GM23338 (cell line): Measurements from ENCODE around the gene PBLD. TPM values are rescaled to one million over a fixed set of nuclear protein-coding genes. Genes with fewer than 3 reads are reported as not detected.

ENCODE experiments used
- ATAC-seq: fragments of 200-7000 bp; cut with Tn5 transposase; 3 replicates; pipeline ENCODE4 v1.9.1; 2020
- DNase-seq: peaks from one replicate; pipeline ENCODE4 v3.0.0-alpha.2; 2015; ENCODE audit warnings: low spot score
- H2AFZ ChIP-seq: fragments of 200-600 bp; sonication (generic); 2 replicates; pipeline ENCODE4 v1.8.0; 2016; ENCODE audit warnings: antibody characterized with exemption, mild to moderate bottlenecking, moderate library complexity
- H3F3A ChIP-seq: fragments of 200-600 bp; sonication (generic); replicated peaks from 2 replicates; pipeline ENCODE4 v1.8.0; 2017; ENCODE audit warnings: antibody characterized with exemption, mixed run types, low read depth
- H3K27ac ChIP-seq: fragments of 200-600 bp; sonication (generic); 2 replicates; pipeline ENCODE4 v1.6.1; 2016; ENCODE audit warnings: low read depth
- H3K27me3 ChIP-seq: fragments of 200-600 bp; sonication (generic); 2 replicates; pipeline ENCODE4 v1.8.0; 2016; ENCODE audit warnings: mild to moderate bottlenecking, mixed run types, moderate library complexity; ENCODE audit not compliant: insufficient read depth
- H3K36me3 ChIP-seq: fragments of 200-600 bp; sonication (generic); 2 replicates; pipeline ENCODE4 v1.8.0; 2016; ENCODE audit warnings: mild to moderate bottlenecking; ENCODE audit not compliant: insufficient read depth
- H3K4me1 ChIP-seq: fragments of 200-600 bp; sonication (generic); 2 replicates; pipeline ENCODE4 v1.8.0; 2016; ENCODE audit warnings: mild to moderate bottlenecking, moderate library complexity; ENCODE audit not compliant: insufficient read depth
- H3K4me2 ChIP-seq: fragments of 200-600 bp; sonication (generic); 2 replicates; pipeline ENCODE4 v1.7.1; 2017; ENCODE audit warnings: mixed run types
- H3K4me3 ChIP-seq: fragments of 200-600 bp; sonication (generic); 2 replicates; pipeline ENCODE4 v1.6.1; 2016; ENCODE audit warnings: mixed run types
- H3K79me2 ChIP-seq: fragments of 200-600 bp; sonication (generic); replicated peaks from 2 replicates; pipeline ENCODE4 v1.8.0; 2017; ENCODE audit warnings: mild to moderate bottlenecking; ENCODE audit not compliant: insufficient read depth
- H3K9me2 ChIP-seq: fragments of 200-600 bp; sonication (generic); 2 replicates; pipeline ENCODE4 v1.8.0; 2017; ENCODE audit not compliant: insufficient read depth
- H4K20me1 ChIP-seq: fragments of 200-600 bp; sonication (generic); replicated peaks from 2 replicates; pipeline ENCODE4 v1.8.0; 2017; ENCODE audit warnings: mild to moderate bottlenecking; ENCODE audit not compliant: insufficient read depth
- H3K27ac Mint-ChIP-seq: 2 replicates; pipeline ENCODE4 v1.8.0; 2020; ENCODE audit warnings: inconsistent platforms, mild to moderate bottlenecking, moderate library complexity, mixed read lengths
- H3K27me3 Mint-ChIP-seq: 3 replicates; pipeline ENCODE4 v1.8.0; 2022; ENCODE audit warnings: low read depth, mild to moderate bottlenecking, moderate library complexity, mixed read lengths, inconsistent platforms; ENCODE audit not compliant: insufficient read depth, poor library complexity
- H3K36me3 Mint-ChIP-seq: 3 replicates; pipeline ENCODE4 v1.8.0; 2021; ENCODE audit warnings: low read depth, mild to moderate bottlenecking, inconsistent platforms, moderate library complexity, mixed read lengths
- H3K4me1 Mint-ChIP-seq: 3 replicates; pipeline ENCODE4 v1.8.0; 2020; ENCODE audit warnings: mild to moderate bottlenecking, inconsistent platforms, mixed read lengths
- H3K4me3 Mint-ChIP-seq: 3 replicates; pipeline ENCODE4 v1.8.0; 2021; ENCODE audit warnings: moderate library complexity, mild to moderate bottlenecking, inconsistent platforms, mixed read lengths
- H3K9me3 Mint-ChIP-seq: 3 replicates; pipeline ENCODE4 v1.8.0; 2020; ENCODE audit warnings: moderate library complexity, mild to moderate bottlenecking, inconsistent platforms, mixed read lengths
- CREB1 ChIP-seq: fragments of 250-450 bp; sonication (Bioruptor Pico); IDR thresholded peaks from 2 replicates; pipeline ENCODE4 v1.5.0; 2020; ENCODE audit warnings: low read depth, mild to moderate bottlenecking, moderate library complexity
- EZH2 ChIP-seq: fragments of 200-600 bp; sonication (generic); IDR thresholded peaks from one replicate; pipeline ENCODE4 v1.8.0; 2017; ENCODE audit warnings: antibody characterized with exemption, mild to moderate bottlenecking, low read depth; ENCODE audit not compliant: unreplicated experiment
- JUNB ChIP-seq: IDR thresholded peaks from one replicate; pipeline ENCODE4 v1.6.1; 2016; ENCODE audit warnings: antibody characterized with exemption; ENCODE audit not compliant: unreplicated experiment
- NANOG ChIP-seq: IDR thresholded peaks from 2 replicates; pipeline ENCODE4 v1.6.1; 2016; ENCODE audit warnings: antibody characterized with exemption, borderline replicate concordance
- POLR2AphosphoS5 ChIP-seq: IDR thresholded peaks from 2 replicates; pipeline ENCODE4 v1.6.1; 2016; ENCODE audit warnings: antibody characterized with exemption, low read depth
- STAT1 ChIP-seq: IDR thresholded peaks from one replicate; pipeline ENCODE4 v1.6.1; 2016; ENCODE audit warnings: antibody characterized with exemption; ENCODE audit not compliant: unreplicated experiment
- ZNF114 ChIP-seq: fragments of 250-450 bp; sonication (Bioruptor Pico); IDR thresholded peaks from 2 replicates; pipeline ENCODE4 v1.5.0; 2020; ENCODE audit warnings: mild to moderate bottlenecking, moderate library complexity
- ZNF331 ChIP-seq: fragments of 250-450 bp; sonication (Bioruptor Pico); IDR thresholded peaks from 2 replicates; pipeline ENCODE4 v1.5.0; 2020; ENCODE audit warnings: low read depth, mild to moderate bottlenecking, moderate library complexity
- polyA plus RNA-seq: library from polyadenylated mRNA; unstranded; fragments of >200 nt; fragmentation: Nextera tagmentation; extraction: Ambion mirVana; gene quantifications from 2 replicates; pipeline ENCODE4 v1.2.1, GENCODE V29; 2016
- total RNA-seq: library from RNA; depleted of rRNA; stranded (reverse); fragments of >200 nt; shearing (Covaris generic); gene quantifications from 2 replicates; pipeline ENCODE4 v1.2.3, GENCODE V29; 2014
- TF ChIP-seq, protein P1 (sequence below): IDR thresholded peaks from 2 replicates; pipeline ENCODE4 v1.6.1; 2016; ENCODE audit warnings: antibody characterized with exemption
- TF ChIP-seq, protein P2 (sequence below): fragments of 250-450 bp; sonication (Bioruptor Pico); IDR thresholded peaks from 2 replicates; pipeline ENCODE4 v1.5.0; 2020; ENCODE audit warnings: mild to moderate bottlenecking, moderate library complexity
- TF ChIP-seq, protein P3 (sequence below): IDR thresholded peaks from one replicate; pipeline ENCODE4 v1.6.1; 2018; ENCODE audit warnings: antibody characterized with exemption; ENCODE audit not compliant: unreplicated experiment
- TF ChIP-seq, protein P4 (sequence below), 2 experiments: fragments of 200-600 bp in 1 of 2; sonication (generic) in 1 of 2; conservative IDR thresholded peaks; 2 replicates each; pipeline versions ENCODE4 v1.5.1 to v1.6.1; 2016 to 2017; ENCODE audit warnings: antibody characterized with exemption in 2 of 2, low read depth in 2 of 2, mild to moderate bottlenecking in 2 of 2, moderate library complexity in 1 of 2

PBLD gene
- total and polyA plus RNA-seq, 2 experiments from 2014 or later: 0.90 to 1.5 TPM

DNA sequence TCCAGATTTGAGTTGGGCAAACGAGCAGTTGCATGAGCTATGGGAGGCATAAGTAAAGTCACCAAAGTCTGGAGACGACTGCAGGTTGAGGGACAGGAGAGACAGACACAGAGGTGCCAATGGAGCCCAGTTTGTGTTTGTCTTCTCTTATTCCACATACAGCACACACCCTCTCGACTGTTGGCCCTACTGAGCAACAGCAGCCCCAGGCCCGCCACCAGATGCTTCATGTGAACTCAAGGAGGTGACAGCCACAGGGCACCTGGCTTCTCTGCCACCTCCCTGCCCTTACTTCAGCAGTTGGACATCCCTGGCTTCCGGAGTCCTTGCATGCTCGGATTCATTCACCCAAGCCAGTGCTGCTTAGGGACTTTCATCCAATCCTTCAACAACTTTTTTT, 94.4 kb downstream of the PBLD start:
- no peak overlapping the region for H3K4me3 ChIP-seq
- H3K36me3 Mint-ChIP-seq: no peaks in the 10 kb centered on the region
- H3F3A ChIP-seq: no peaks in the 10 kb centered on the region
- DNase-seq: no peak
- peaks cover 2% of the 10 kb centered on the region for H3K27me3 Mint-ChIP-seq
- H2AFZ ChIP-seq: no peak overlapping the region
- no peaks in the 10 kb centered on the region for H3K9me3 Mint-ChIP-seq
- H4K20me1 ChIP-seq: no peaks in the 10 kb centered on the region
- TF ChIP-seq ZNF114 (CRISPR knock-in tag) (no peak), EZH2 (no peak), ZNF331 (CRISPR knock-in tag) (no peak), STAT1 (no peak), NANOG (no peak), CREB1 (CRISPR knock-in tag) (no peak), POLR2AphosphoS5 (no peak), JUNB (no peak)
- TF ChIP-seq, protein P1, sequence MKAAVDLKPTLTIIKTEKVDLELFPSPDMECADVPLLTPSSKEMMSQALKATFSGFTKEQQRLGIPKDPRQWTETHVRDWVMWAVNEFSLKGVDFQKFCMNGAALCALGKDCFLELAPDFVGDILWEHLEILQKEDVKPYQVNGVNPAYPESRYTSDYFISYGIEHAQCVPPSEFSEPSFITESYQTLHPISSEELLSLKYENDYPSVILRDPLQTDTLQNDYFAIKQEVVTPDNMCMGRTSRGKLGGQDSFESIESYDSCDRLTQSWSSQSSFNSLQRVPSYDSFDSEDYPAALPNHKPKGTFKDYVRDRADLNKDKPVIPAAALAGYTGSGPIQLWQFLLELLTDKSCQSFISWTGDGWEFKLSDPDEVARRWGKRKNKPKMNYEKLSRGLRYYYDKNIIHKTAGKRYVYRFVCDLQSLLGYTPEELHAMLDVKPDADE: no peak
- TF ChIP-seq, protein P2, sequence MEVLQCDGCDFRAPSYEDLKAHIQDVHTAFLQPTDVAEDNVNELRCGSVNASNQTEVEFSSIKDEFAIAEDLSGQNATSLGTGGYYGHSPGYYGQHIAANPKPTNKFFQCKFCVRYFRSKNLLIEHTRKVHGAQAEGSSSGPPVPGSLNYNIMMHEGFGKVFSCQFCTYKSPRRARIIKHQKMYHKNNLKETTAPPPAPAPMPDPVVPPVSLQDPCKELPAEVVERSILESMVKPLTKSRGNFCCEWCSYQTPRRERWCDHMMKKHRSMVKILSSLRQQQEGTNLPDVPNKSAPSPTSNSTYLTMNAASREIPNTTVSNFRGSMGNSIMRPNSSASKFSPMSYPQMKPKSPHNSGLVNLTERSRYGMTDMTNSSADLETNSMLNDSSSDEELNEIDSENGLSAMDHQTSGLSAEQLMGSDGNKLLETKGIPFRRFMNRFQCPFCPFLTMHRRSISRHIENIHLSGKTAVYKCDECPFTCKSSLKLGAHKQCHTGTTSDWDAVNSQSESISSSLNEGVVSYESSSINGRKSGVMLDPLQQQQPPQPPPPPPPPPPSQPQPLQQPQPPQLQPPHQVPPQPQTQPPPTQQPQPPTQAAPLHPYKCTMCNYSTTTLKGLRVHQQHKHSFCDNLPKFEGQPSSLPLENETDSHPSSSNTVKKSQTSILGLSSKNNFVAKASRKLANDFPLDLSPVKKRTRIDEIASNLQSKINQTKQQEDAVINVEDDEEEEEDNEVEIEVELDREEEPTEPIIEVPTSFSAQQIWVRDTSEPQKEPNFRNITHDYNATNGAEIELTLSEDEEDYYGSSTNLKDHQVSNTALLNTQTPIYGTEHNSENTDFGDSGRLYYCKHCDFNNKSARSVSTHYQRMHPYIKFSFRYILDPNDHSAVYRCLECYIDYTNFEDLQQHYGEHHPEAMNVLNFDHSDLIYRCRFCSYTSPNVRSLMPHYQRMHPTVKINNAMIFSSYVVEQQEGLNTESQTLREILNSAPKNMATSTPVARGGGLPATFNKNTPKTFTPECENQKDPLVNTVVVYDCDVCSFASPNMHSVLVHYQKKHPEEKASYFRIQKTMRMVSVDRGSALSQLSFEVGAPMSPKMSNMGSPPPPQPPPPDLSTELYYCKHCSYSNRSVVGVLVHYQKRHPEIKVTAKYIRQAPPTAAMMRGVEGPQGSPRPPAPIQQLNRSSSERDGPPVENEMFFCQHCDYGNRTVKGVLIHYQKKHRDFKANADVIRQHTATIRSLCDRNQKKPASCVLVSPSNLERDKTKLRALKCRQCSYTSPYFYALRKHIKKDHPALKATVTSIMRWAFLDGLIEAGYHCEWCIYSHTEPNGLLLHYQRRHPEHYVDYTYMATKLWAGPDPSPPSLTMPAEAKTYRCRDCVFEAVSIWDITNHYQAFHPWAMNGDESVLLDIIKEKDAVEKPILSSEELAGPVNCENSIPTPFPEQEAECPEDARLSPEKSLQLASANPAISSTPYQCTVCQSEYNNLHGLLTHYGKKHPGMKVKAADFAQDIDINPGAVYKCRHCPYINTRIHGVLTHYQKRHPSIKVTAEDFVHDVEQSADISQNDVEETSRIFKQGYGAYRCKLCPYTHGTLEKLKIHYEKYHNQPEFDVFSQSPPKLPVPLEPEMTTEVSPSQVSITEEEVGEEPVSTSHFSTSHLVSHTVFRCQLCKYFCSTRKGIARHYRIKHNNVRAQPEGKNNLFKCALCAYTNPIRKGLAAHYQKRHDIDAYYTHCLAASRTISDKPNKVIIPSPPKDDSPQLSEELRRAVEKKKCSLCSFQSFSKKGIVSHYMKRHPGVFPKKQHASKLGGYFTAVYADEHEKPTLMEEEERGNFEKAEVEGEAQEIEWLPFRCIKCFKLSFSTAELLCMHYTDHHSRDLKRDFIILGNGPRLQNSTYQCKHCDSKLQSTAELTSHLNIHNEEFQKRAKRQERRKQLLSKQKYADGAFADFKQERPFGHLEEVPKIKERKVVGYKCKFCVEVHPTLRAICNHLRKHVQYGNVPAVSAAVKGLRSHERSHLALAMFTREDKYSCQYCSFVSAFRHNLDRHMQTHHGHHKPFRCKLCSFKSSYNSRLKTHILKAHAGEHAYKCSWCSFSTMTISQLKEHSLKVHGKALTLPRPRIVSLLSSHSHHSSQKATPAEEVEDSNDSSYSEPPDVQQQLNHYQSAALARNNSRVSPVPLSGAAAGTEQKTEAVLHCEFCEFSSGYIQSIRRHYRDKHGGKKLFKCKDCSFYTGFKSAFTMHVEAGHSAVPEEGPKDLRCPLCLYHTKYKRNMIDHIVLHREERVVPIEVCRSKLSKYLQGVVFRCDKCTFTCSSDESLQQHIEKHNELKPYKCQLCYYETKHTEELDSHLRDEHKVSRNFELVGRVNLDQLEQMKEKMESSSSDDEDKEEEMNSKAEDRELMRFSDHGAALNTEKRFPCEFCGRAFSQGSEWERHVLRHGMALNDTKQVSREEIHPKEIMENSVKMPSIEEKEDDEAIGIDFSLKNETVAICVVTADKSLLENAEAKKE (CRISPR knock-in tag): no peak
- TF ChIP-seq, protein P3, sequence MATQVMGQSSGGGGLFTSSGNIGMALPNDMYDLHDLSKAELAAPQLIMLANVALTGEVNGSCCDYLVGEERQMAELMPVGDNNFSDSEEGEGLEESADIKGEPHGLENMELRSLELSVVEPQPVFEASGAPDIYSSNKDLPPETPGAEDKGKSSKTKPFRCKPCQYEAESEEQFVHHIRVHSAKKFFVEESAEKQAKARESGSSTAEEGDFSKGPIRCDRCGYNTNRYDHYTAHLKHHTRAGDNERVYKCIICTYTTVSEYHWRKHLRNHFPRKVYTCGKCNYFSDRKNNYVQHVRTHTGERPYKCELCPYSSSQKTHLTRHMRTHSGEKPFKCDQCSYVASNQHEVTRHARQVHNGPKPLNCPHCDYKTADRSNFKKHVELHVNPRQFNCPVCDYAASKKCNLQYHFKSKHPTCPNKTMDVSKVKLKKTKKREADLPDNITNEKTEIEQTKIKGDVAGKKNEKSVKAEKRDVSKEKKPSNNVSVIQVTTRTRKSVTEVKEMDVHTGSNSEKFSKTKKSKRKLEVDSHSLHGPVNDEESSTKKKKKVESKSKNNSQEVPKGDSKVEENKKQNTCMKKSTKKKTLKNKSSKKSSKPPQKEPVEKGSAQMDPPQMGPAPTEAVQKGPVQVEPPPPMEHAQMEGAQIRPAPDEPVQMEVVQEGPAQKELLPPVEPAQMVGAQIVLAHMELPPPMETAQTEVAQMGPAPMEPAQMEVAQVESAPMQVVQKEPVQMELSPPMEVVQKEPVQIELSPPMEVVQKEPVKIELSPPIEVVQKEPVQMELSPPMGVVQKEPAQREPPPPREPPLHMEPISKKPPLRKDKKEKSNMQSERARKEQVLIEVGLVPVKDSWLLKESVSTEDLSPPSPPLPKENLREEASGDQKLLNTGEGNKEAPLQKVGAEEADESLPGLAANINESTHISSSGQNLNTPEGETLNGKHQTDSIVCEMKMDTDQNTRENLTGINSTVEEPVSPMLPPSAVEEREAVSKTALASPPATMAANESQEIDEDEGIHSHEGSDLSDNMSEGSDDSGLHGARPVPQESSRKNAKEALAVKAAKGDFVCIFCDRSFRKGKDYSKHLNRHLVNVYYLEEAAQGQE: no peak
- TF ChIP-seq, protein P4, sequence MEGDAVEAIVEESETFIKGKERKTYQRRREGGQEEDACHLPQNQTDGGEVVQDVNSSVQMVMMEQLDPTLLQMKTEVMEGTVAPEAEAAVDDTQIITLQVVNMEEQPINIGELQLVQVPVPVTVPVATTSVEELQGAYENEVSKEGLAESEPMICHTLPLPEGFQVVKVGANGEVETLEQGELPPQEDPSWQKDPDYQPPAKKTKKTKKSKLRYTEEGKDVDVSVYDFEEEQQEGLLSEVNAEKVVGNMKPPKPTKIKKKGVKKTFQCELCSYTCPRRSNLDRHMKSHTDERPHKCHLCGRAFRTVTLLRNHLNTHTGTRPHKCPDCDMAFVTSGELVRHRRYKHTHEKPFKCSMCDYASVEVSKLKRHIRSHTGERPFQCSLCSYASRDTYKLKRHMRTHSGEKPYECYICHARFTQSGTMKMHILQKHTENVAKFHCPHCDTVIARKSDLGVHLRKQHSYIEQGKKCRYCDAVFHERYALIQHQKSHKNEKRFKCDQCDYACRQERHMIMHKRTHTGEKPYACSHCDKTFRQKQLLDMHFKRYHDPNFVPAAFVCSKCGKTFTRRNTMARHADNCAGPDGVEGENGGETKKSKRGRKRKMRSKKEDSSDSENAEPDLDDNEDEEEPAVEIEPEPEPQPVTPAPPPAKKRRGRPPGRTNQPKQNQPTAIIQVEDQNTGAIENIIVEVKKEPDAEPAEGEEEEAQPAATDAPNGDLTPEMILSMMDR (conservative IDR thresholded peaks at IDR 0.05; ENCODE audit: low read depth in 2 of 2): no peak
- no peak overlapping the region for H3K27ac ChIP-seq
- no peaks in the 10 kb centered on the region for H3K4me1 Mint-ChIP-seq
- H3K36me3 ChIP-seq: no peaks in the 10 kb centered on the region
- no peak overlapping the region for H3K27ac Mint-ChIP-seq
- no peak overlapping the region for H3K4me2 ChIP-seq
- H3K4me3 Mint-ChIP-seq: no peak overlapping the region
- peaks cover 7% of the 10 kb centered on the region for H3K27me3 ChIP-seq
- H3K9me2 ChIP-seq: no peaks in the 10 kb centered on the region
- no peaks in the 10 kb centered on the region for H3K79me2 ChIP-seq
- H3K4me1 ChIP-seq: no peaks in the 10 kb centered on the region
- no peak for ATAC-seq
